HUES64 (cell line): ENCODE results near the gene SMIM24.

Experiments used
- H3K27ac ChIP-seq: 2 replicates; pipeline ENCODE4 v1.7.0; 2013; ENCODE audit warnings: low read depth, low read length, inconsistent platforms
- H3K27me3 ChIP-seq: 2 replicates; pipeline ENCODE4 v1.6.1; 2013; ENCODE audit warnings: mild to moderate bottlenecking, low read length; ENCODE audit not compliant: insufficient read depth
- H3K36me3 ChIP-seq: 2 replicates; pipeline ENCODE4 v1.6.1; 2013; ENCODE audit warnings: mild to moderate bottlenecking, low read length; ENCODE audit not compliant: insufficient read depth
- H3K4me1 ChIP-seq: 2 replicates; pipeline ENCODE4 v1.6.1; 2013; ENCODE audit warnings: mild to moderate bottlenecking, low read length, moderate library complexity; ENCODE audit not compliant: insufficient read depth
- H3K4me3 ChIP-seq: 2 replicates; pipeline ENCODE4 v1.5.1; 2013; ENCODE audit warnings: mild to moderate bottlenecking, low read length, moderate library complexity
- H3K9ac ChIP-seq: 2 replicates; pipeline ENCODE4 v1.6.1; 2013; ENCODE audit warnings: mild to moderate bottlenecking, low read depth, low read length
- H3K9me3 ChIP-seq: 2 replicates; pipeline ENCODE4 v1.6.1; 2013; ENCODE audit warnings: low read depth, low read length; ENCODE audit not compliant: insufficient read depth
- WGBS: fragments of 150-250, 120-280 bp; methylation state at CpG from one replicate; pipeline ENCODE4 v1.1.7; 2013; ENCODE audit warnings: missing lambda C conversion rate; 5-methylcytosine and 5-hydroxymethylcytosine counted together

Gene SMIM24

GRCh38 chr19:3468211-3468610, 12.1 kb downstream of the SMIM24 start:
- WGBS: 75% methylated on average over 3 of the region's 3 CpGs
- Histone ChIP-seq H3K36me3 (no peaks in the 10 kb centered on the region), H3K4me3 (no peak overlapping the region), H3K9ac (no peak overlapping the region), H3K9me3 (peaks cover 2% of the 10 kb centered on the region; the same call in 1 of the 2 replicates), H3K4me1 (no peaks in the 10 kb centered on the region), H3K27ac (no peak overlapping the region), H3K27me3 (peaks cover 59% of the 10 kb centered on the region)

- no peaks in the 10 kb centered on the region for H3K4me1 ChIP-seq
- H3K9ac ChIP-seq: no peak overlapping the region
- no peak overlapping the region for H3K4me3 ChIP-seq
- no peak overlapping the region for H3K27ac ChIP-seq
- 88% methylated on average over 9 of the region's 10 CpGs for WGBS
- no peaks in the 10 kb centered on the region for H3K36me3 ChIP-seq
- H3K27me3 ChIP-seq: peaks cover 65% of the 10 kb centered on the region
- H3K9me3 ChIP-seq: peaks cover 2% of the 10 kb centered on the region; the same call in 1 of the 2 replicates
Measured at GRCh38 chr19:3467437-3468198, 12.7 kb downstream of the SMIM24 start.

- peaks cover 73% of the 10 kb centered on the region for H3K27me3 ChIP-seq
- H3K27ac ChIP-seq: no peak overlapping the region
- H3K36me3 ChIP-seq: no peaks in the 10 kb centered on the region
Measured at GRCh38 chr19:3466635-3467034, 13.7 kb downstream of the SMIM24 start.

GRCh38 chr19:3465552-3465951, 14.8 kb downstream of the SMIM24 start:
- peaks cover 77% of the 10 kb centered on the region for H3K27me3 ChIP-seq
- H3K4me3 ChIP-seq: no peak overlapping the region
- 44% methylated on average over 7 of the region's 7 CpGs for WGBS
- H3K27ac ChIP-seq: no peak overlapping the region
- H3K9ac ChIP-seq: no peak overlapping the region
- no peaks in the 10 kb centered on the region for H3K4me1 ChIP-seq
- H3K36me3 ChIP-seq: no peaks in the 10 kb centered on the region
- peaks cover 2% of the 10 kb centered on the region; the same call in 1 of the 2 replicates for H3K9me3 ChIP-seq

More at GRCh38 chr19:3466635-3467034, 13.7 kb downstream of the SMIM24 start:
- Histone ChIP-seq H3K4me1 (no peaks in the 10 kb centered on the region), H3K4me3 (no peak overlapping the region), H3K9me3 (peaks cover 2% of the 10 kb centered on the region; the same call in 1 of the 2 replicates), H3K9ac (no peak overlapping the region)
- WGBS: 91% methylated on average over 9 of the region's 9 CpGs

GRCh38 chr19:3464587-3465235, 15.6 kb downstream of the SMIM24 start:
- Histone ChIP-seq H3K9me3 (peaks cover 2% of the 10 kb centered on the region; the same call in 1 of the 2 replicates), H3K9ac (no peak overlapping the region), H3K27ac (no peak overlapping the region), H3K36me3 (no peaks in the 10 kb centered on the region), H3K4me3 (peak overlapping the region; percentile 21; the same call in 1 of the 2 replicates), H3K4me1 (0 out of 2 replicates have a peak, but pooled peaks cover under 1% of the 10 kb centered on the region), H3K27me3 (peaks cover 77% of the 10 kb centered on the region)
- 1% methylated on average over 26 of the region's 31 CpGs for WGBS

GRCh38 chr19:3463714-3464586, 16.4 kb downstream of the SMIM24 start:
- no peak overlapping the region for H3K9ac ChIP-seq
- H3K36me3 ChIP-seq: no peaks in the 10 kb centered on the region
- 2% methylated on average over 53 of the region's 57 CpGs for WGBS
- H3K27ac ChIP-seq: no peak overlapping the region
- peaks cover 2% of the 10 kb centered on the region; the same call in 1 of the 2 replicates for H3K9me3 ChIP-seq
- H3K27me3 ChIP-seq: peaks cover 78% of the 10 kb centered on the region
- peak overlapping the region; percentile 36 for H3K4me3 ChIP-seq
- peaks cover 8% of the 10 kb centered on the region for H3K4me1 ChIP-seq

- H3K27ac ChIP-seq: no peak overlapping the region
- 4% methylated on average over 53 of the region's 58 CpGs for WGBS
- H3K4me1 ChIP-seq: peaks cover 8% of the 10 kb centered on the region
- peaks cover 85% of the 10 kb centered on the region for H3K27me3 ChIP-seq
- H3K9ac ChIP-seq: no peak overlapping the region
- no peaks in the 10 kb centered on the region for H3K36me3 ChIP-seq
- peak overlapping the region; percentile 36 for H3K4me3 ChIP-seq
- peaks cover 2% of the 10 kb centered on the region; the same call in 1 of the 2 replicates for H3K9me3 ChIP-seq
Measured at GRCh38 chr19:3462991-3463713, 17.2 kb downstream of the SMIM24 start.

- Histone ChIP-seq H3K9me3 (no peaks in the 10 kb centered on the region), H3K27ac (no peak overlapping the region), H3K4me3 (no peak overlapping the region), H3K36me3 (no peaks in the 10 kb centered on the region), H3K27me3 (peaks cover 82% of the 10 kb centered on the region), H3K9ac (no peak overlapping the region), H3K4me1 (peaks cover 8% of the 10 kb centered on the region)
- WGBS: 72% methylated on average over 14 of the region's 15 CpGs
Measured at GRCh38 chr19:3459965-3460582, 20.3 kb downstream of the SMIM24 start.

- H3K4me3 ChIP-seq: peak overlapping the region; percentile 44
- H3K27me3 ChIP-seq: peaks cover 74% of the 10 kb centered on the region
- H3K9me3 ChIP-seq: no peaks in the 10 kb centered on the region
- no peak overlapping the region for H3K9ac ChIP-seq
- WGBS: 4% methylated on average over 23 of the region's 26 CpGs
- no peak overlapping the region for H3K27ac ChIP-seq
- H3K4me1 ChIP-seq: peaks cover 8% of the 10 kb centered on the region
- H3K36me3 ChIP-seq: no peaks in the 10 kb centered on the region
Measured at GRCh38 chr19:3459089-3459881, 21.0 kb downstream of the SMIM24 start.
